Neutrophil (primary cell): ENCODE measurements around the gene TMPRSS15.

Source experiments
- H3K27ac ChIP-seq: fragments of 200-600 bp; sonication (generic); 2 replicates; pipeline ENCODE4 v1.5.1; 2016; ENCODE audit warnings: mild to moderate bottlenecking, moderate library complexity
- H3K27me3 ChIP-seq: fragments of 200-600 bp; sonication (generic); 2 replicates; pipeline ENCODE4 v1.6.0; 2016; ENCODE audit warnings: mild to moderate bottlenecking
- H3K36me3 ChIP-seq: fragments of 200-600 bp; sonication (generic); 2 replicates; pipeline ENCODE4 v1.5.1; 2017
- H3K4me1 ChIP-seq, 2 experiments: fragments of 200-600 bp in 1 of 2; sonication (generic) in 1 of 2; 1 replicate in 1 of 2; 2 replicates in 1 of 2; pipeline versions ENCODE4 v1.5.1 to v1.6.1; 2013 to 2016; ENCODE audit warnings: low read depth in 1 of 2, low read length in 1 of 2, mild to moderate bottlenecking in 1 of 2, moderate library complexity in 1 of 2; ENCODE audit not compliant: control insufficient read depth in 1 of 2, insufficient read depth in 1 of 2
- H3K4me3 ChIP-seq, 2 experiments: fragments of 200-600 bp in 1 of 2; sonication (generic) in 1 of 2; 1 replicate in 1 of 2; 2 replicates in 1 of 2; pipeline ENCODE4 v1.5.1; 2013 to 2016; ENCODE audit warnings: low read depth in 1 of 2, low read length in 1 of 2, mild to moderate bottlenecking in 1 of 2, moderate library complexity in 1 of 2
- H3K9me3 ChIP-seq: fragments of 200-600 bp; sonication (generic); 2 replicates; pipeline ENCODE4 v1.5.1; 2016
- TF ChIP-seq, protein P1 (sequence below): fragments of 200-600 bp; sonication (generic); IDR thresholded peaks from 2 replicates; pipeline ENCODE4 v1.5.1; 2016; ENCODE audit warnings: antibody characterized with exemption

TMPRSS15 gene

DNA sequence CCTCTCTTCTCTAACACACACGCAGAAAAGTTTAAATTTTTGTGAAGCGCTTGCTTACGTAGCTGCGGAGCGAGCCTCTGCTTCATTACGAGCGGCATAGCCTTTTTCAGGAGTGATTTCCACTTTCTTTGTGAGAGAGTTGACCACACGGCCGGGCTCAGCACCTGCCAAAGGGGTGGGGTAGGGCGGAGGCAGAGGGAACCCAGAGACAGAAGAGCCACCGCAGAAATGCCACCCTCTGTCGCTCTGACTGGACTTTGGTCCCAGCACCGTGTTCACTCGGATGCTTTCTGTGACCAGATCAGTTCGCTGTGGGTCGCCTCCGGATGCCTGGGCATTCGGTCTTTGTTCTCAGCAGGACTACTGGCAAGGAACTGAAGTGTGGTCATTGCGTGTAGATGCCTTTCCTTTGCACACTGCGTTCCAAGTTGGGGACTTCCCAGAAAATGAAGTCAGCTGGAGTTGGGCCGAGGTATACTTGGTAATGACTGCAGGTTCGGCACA, 158.1 kb downstream of the TMPRSS15 start:
- H3K4me3 ChIP-seq = no peak overlapping the region

DNA sequence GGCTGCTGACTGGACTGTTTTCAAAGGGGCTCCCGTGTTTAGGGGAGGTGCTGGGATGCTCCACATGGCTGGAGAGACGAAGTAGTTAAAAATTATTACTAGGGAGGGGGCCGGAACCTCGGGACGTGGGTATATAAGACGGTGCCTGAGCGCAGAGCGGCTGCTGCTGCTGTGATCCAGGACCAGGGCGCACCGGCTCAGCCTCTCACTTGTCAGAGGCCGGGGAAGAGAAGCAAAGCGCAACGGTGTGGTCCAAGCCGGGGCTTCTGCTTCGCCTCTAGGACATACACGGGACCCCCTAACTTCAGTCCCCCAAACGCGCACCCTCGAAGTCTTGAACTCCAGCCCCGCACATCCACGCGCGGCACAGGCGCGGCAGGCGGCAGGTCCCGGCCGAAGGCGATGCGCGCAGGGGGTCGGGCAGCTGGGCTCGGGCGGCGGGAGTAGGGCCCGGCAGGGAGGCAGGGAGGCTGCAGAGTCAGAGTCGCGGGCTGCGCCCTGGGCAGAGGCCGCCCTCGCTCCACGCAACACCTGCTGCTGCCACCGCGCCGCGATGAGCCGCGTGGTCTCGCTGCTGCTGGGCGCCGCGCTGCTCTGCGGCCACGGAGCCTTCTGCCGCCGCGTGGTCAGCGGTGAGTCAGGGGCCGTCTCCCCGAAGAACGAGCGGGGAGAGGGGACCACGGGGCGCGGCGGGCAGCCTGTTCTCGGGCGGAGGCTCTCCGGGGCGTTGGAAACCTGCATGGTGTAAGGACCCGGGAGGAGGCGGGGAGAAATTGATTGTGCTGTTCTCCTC, 158.7 kb downstream of the TMPRSS15 start, which contains the start of gene CHODL:
CHODL (plus strand) TSS at position 163 of the 793 bp plus-strand sequence; CDS start at position 554, 391 bp downstream.
- H3K27me3 ChIP-seq = peaks cover 56% of the 10 kb centered on the region
- no peaks in the 10 kb centered on the region for H3K4me1 ChIP-seq
- no peak within 1 kb of the TSS for H3K27ac ChIP-seq
- TF ChIP-seq, protein P1, sequence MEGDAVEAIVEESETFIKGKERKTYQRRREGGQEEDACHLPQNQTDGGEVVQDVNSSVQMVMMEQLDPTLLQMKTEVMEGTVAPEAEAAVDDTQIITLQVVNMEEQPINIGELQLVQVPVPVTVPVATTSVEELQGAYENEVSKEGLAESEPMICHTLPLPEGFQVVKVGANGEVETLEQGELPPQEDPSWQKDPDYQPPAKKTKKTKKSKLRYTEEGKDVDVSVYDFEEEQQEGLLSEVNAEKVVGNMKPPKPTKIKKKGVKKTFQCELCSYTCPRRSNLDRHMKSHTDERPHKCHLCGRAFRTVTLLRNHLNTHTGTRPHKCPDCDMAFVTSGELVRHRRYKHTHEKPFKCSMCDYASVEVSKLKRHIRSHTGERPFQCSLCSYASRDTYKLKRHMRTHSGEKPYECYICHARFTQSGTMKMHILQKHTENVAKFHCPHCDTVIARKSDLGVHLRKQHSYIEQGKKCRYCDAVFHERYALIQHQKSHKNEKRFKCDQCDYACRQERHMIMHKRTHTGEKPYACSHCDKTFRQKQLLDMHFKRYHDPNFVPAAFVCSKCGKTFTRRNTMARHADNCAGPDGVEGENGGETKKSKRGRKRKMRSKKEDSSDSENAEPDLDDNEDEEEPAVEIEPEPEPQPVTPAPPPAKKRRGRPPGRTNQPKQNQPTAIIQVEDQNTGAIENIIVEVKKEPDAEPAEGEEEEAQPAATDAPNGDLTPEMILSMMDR = no peak
- H3K9me3 ChIP-seq = no peaks in the 10 kb centered on the region
- no peaks in the 10 kb centered on the region for H3K36me3 ChIP-seq
- no peak within 1 kb of the TSS for H3K4me3 ChIP-seq

More for the DNA sequence above, 158.1 kb downstream of the TMPRSS15 start:
- Histone ChIP-seq H3K9me3 (no peaks in the 10 kb centered on the region), H3K36me3 (no peaks in the 10 kb centered on the region), H3K27me3 (peaks cover 56% of the 10 kb centered on the region), H3K4me1 (no peaks in the 10 kb centered on the region), H3K27ac (no peak overlapping the region)
- TF ChIP-seq, protein P1 = no peak

DNA sequence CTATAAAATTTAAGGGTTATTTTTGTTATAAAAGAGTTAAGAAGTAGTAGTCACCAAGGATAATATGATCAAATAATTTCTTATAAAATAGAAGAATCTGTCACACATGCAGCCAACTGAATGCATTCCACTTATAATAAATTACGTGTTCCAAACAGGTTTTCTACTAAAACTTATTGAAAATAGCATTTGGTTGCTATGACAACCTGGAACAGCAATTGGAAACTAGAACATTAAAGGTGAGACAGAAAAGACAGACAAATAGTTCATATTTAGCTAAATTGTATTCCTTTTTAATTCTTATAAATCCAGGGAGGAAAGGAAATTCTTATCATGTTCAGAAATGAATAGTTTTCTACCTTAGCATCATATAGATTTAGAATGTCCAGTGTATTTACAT, 168.0 kb downstream of the TMPRSS15 start:
- TF ChIP-seq, protein P1 = no peak
- H3K27ac ChIP-seq = no peak overlapping the region
- H3K4me3 ChIP-seq = no peak overlapping the region
- H3K9me3 ChIP-seq = no peaks in the 10 kb centered on the region
- H3K36me3 ChIP-seq = no peaks in the 10 kb centered on the region
- no peaks in the 10 kb centered on the region for H3K27me3 ChIP-seq
- H3K4me1 ChIP-seq = no peaks in the 10 kb centered on the region

DNA sequence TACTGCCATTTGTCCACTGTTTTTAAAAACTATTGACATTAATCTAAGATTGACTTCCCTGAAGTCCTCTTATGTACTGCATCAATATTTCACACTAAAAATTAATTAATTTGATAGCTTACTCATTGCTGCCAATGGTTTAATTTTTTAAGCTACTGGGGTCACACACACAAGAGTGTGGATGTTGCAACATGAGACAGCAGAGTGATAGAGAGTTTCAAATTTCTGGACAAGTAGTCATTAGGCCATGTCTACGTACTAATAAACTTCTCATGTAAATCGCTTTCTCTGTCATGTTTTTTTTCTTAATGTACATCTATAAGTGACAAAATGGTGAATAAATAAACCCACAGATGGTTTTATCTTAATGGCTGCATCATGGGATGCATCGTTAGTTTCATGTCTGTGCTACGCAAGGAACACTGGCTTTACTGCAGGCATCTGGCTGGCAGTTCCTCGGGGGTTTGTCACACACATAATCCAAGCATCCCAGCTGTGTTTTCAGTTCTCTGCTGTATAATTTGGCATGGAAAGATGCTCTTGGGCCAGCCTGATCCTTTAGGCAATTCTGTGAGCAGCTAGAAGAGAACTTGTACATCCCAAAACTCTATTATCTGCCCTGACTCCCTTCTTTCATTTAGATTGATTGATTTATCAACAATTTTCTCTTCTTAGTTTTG, 175.4 kb downstream of the TMPRSS15 start:
- Histone ChIP-seq H3K36me3 (no peaks in the 10 kb centered on the region), H3K27ac (no peak overlapping the region), H3K27me3 (no peaks in the 10 kb centered on the region), H3K4me1 (no peaks in the 10 kb centered on the region), H3K9me3 (no peaks in the 10 kb centered on the region), H3K4me3 (no peak overlapping the region)
- TF ChIP-seq, protein P1 = no peak

DNA sequence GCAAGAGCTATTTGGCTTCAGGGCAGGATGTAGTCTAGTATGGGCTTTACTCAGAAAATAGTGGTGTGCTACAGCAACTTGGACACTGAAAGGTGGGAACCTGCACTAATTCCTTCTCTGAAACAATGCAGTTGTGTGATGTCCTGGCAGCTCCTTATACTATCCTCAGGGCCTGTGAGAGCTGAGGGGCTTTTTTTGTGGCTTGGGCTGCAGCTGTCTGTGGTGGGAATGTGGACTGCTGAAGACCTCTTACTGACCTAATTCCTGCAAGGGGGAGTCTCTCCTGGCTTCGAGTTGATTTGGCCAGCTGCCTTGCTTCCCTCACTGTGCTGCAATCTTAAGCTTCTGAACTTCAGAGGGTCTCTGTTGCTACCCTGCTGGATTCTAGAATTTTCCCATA, 181.2 kb downstream of the TMPRSS15 start:
- H3K27ac ChIP-seq = no peak overlapping the region
- no peak overlapping the region for H3K4me3 ChIP-seq
- H3K9me3 ChIP-seq = no peaks in the 10 kb centered on the region
- no peaks in the 10 kb centered on the region for H3K27me3 ChIP-seq
- H3K4me1 ChIP-seq = no peaks in the 10 kb centered on the region
- H3K36me3 ChIP-seq = no peaks in the 10 kb centered on the region
- TF ChIP-seq, protein P1 = no peak
